HTR-8/SVneo (cell line): Measurements from ENCODE around the gene LCMT1.
"Not testable (repeated sequence)": the region's sequence is repeated elsewhere in the genome, so short reads cannot be mapped to it uniquely, and the experiment has no call there.

Source experiments
- DNase-seq: peaks from one replicate; pipeline ENCODE4 v3.0.0; 2011; ENCODE audit warnings: low spot score, mixed read lengths; ENCODE audit not compliant: insufficient read length
- FAIRE-seq: peaks from 2 replicates; lab custom pipeline; 2011; peaks lifted over from hg19 to GRCh38; lab: Jason Lieb, UNC

Gene LCMT1

DNA sequence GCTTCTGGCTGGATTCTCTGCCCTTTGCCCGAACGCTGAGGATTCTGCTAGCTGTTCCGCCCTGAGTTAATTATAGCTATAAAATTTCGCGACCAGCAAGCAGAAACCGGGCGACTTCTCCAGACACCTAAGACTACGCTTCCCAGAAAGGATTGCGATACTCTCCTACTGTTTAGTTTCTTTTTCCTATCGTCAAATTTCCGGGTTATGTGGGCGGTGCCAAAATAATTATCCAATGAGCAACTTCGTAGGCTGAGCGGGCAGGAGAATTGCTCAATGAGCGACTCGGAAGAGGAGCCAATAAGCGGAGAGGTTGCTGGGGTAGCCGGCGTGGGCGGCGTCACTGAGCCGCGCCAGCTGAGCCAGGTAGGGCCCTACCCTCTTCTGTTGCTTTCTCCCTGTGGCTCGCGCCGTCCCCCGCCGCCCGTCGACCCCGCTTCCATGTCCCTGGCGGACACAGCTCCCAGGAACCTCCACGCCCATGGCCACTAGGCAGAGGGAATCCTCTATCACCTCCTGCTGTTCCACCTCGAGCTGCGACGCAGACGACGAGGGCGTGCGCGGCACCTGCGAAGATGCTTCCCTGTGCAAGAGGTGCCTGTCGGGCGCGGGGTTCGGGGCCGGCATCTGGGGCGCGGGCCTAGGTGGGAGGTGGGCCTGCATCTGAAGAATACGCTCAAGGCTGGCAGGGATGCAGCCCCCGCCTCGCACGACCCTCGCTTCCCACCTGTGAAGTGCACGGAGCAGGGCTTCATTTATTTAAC lies at the start of gene LCMT1:
Gene LCMT1, plus strand, starts transcription at position 340 of the 764 bp plus-strand sequence. Its CDS starts 142 bp downstream, at position 482.
- FAIRE-seq (peak; percentile 20), DNase-seq (peak; percentile 94)

GRCh38 chr16:25063102-25063501 lies 48.4 kb upstream of the LCMT1 start:
- no peak for FAIRE-seq
- DNase-seq, result no peak

DNA sequence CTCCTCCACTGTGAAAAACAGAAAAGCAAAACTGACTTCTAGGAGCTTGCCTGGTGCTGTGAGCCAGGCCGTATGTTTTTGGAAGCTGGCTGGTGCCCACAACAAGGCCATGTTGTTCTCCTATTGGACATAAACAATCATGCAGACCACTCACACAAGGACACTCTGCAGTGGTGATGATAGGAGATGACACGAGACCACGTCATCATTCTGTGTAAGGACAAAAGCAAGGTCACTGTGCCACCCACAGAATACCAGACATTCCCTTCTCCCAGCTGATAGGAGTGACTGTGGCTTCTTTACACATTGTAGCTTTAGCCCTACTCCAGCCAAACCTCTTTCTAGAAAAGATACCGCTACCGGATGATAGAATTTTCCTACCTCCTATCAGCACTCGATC lies 47.7 kb upstream of the LCMT1 start:
- DNase-seq (no peak), FAIRE-seq (no peak)

DNA sequence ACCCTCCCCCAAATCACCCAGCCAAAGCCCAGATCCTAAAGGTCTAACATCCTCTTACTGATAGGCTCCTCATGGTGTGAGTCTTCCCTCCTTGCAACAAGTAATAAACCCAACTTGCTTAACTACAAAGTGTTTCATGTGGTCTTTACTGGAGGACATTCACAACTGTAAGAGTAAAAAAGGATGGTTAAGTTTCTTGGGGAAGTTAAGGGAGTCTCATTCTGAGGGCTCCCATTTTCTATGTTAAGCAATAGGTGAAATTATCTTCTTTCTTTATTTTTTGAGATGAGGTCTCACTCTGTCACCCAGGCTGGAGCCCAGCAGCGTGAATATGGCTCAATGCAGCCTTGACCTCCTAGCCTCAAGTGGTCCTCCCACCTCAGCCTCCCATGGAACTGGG lies 47.3 kb upstream of the LCMT1 start:
- not testable (repeated sequence) for DNase-seq, FAIRE-seq

GRCh38 chr16:25064937-25065336 lies 46.6 kb upstream of the LCMT1 start:
- FAIRE-seq (no peak), DNase-seq (no peak)

DNA sequence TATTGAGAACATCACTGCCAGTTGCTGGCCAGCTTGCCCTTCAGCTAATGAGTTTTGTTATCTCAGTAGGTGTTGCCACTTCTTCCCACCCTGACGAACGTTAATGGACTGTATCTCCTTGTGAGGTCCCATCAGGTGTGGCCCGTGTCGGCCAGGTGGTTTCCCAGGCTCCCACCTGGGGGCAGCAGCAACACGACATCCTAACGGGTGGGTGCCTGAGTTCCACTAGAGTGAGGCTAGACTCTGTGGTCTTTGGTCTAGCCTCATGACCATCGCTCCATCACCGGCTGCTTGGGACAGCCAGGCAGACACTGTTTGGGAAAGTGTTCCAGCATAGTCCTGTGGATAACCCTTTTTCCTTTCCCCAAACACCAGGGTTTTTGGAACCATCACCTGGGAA lies 45.6 kb upstream of the LCMT1 start:
- DNase-seq, result no peak
- FAIRE-seq, result no peak

DNA sequence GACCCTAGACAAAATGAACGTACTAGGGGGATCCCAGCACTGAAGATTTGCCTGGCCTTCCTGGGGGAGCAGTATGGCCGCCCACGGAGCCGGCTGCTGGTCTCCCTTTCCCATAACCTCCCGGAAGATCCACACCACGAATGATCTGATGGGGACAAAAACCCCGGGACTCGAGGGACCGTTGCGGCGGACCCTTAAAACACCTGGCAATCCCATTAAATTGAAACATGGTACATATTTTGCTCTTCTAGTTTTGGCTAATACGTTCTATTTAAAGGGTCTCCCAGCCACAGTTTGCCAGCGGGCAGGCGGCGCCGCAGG lies 45.2 kb upstream of the LCMT1 start:
- no peak for FAIRE-seq
- DNase-seq, result no peak

GRCh38 chr16:25066747-25067631 lies 44.6 kb upstream of the LCMT1 start:
- FAIRE-seq (no peak), DNase-seq (peak; percentile 75)

GRCh38 chr16:25073854-25074253 lies 37.7 kb upstream of the LCMT1 start:
- DNase-seq (no peak), FAIRE-seq (no peak)

- DNase-seq, result no peak
- no peak for FAIRE-seq
Observed at GRCh38 chr16:25078386-25078978, 33.1 kb upstream of the LCMT1 start.

DNA sequence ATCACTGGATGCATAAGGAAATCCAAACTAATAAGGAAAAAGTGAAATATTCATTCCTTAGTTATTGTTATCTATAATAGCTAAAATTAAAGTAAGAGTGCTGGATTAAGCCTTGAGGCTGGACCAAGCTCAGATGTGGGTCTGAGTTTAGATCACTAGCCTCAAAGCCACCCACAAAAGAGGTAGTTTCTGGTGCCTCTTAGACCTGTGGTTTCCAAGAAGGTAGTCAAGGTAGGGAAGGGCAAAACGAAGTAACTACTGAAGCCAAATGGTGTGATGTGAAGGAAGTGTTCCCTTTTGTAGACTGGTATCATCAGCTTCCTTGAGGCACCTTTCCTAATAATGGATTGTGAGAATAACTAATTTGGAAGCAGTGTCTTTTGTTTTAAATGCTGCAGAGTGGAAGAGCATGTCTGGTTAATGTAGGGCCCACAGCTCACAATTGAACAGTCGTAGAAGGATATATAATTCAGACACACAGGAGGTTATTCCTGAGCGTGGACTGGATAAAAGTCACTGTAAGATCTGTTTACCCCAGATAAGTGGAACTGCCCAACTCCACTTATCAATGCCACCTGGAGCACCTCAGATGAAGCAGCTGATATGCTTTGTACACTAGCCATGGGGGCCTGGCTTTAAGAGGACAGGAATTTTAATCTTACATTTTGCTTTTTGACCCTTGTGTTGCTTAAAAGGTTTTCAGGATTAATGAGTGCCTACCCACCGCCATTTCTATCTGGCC lies 31.7 kb upstream of the LCMT1 start:
- DNase-seq, result no peak
- FAIRE-seq, result no peak

GRCh38 chr16:25080420-25081131 lies 31.0 kb upstream of the LCMT1 start:
- no peak for DNase-seq
- no peak for FAIRE-seq

DNA sequence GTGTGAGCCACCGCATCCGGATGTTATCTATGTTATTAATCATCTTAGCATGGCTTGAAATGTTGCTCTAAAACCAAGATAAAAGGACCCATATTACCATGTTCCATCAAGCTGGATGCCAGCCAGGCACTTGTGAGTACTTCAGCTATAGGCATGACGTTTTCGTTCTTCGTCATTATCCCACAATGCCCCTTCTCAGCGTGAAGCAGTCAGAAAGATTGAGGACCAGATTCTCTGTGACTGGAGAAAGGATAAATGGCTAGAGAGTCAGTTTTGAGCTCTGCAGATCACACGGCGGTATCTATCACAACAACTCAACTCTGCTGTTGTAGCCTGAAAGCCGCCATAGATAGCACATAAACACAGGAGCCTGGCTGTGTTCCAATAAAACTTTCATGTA lies 29.8 kb upstream of the LCMT1 start:
- no peak for FAIRE-seq
- DNase-seq, result no peak

DNA sequence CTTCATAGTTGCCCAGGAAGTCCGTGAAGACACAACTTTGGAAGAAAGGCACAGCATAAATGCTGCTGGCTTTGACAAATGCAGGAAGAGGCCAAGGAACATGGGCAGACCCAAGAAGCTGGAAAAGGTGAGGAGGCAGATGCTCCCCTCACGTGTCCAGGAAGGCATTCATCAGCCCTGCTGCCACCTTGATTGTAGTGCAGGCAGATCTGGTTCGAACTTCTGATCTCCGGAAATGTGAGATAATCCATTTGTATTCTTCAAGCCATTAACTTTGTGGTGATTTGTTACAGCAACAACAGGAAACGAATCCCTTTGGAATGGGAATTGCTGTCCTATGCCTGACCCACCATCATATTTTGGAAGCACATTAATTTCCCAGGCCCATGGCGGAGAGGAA lies 28.5 kb upstream of the LCMT1 start:
- no peak for FAIRE-seq

GRCh38 chr16:25083701-25084100 lies 27.8 kb upstream of the LCMT1 start:
- DNase-seq (no peak), FAIRE-seq (no peak)

More for the DNA sequence above, 28.5 kb upstream of the LCMT1 start:
- DNase-seq, result no peak

DNA sequence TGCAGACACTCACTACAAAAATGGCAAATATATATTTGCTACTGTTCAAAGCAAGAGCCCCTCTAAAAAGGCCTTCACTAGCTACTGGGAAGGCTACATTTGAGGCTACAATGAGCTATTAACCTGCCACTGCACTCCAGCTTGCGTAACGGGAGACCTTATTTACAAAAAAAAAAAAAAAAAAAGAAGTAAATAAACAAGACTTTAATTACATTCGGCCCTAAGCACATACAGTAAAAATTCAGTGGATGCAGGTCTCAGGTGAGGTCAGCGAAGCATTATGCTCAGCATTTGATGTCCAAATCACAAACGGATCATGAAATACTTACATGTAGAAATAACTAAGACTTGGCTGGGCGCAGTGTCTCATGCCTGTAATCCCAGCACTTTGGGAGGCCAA lies 26.7 kb upstream of the LCMT1 start:
- FAIRE-seq (no peak), DNase-seq (no peak)

- DNase-seq, result no peak
- FAIRE-seq, result no peak
Observed at GRCh38 chr16:25087761-25088160, 23.8 kb upstream of the LCMT1 start.

DNA sequence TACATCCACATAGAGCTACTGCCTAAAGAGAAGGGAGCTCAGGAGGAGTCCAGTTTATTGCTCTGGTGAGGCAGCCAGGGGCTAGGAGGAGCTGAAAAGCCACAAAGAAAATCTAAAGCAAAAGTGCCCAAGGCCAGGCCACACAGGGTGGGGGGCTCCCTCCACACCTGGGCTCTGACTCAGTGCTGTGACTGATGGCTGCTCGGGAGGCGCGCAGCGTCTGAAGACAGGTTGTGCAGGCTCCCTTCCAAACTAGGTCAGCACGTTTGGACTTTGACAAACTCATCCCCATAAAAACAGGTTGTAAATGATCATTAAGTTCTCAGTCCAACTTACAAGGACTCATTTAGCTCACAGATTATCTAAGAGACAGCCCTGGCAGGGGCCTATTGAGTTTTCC lies 22.2 kb upstream of the LCMT1 start:
- FAIRE-seq (no peak), DNase-seq (no peak)

DNA sequence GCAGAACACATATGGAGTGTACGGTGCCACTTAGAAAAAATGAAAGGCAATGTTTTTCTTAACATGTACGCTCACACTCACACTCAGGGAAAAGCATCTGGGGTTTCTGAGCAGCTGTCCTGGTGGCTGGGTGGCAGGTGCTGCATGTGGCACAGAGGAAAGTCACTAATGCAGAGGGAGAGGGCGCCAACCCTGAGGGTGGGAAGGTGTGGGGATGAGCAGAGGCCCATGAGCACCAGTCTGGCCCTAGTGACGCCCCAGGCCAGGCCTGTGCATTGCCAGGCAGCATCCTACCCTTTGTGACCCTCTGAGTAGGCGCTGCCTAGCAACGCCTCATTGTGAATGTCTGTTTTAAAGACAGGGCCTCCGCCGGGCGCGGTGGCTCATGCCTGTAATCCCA lies 19.1 kb upstream of the LCMT1 start:
- DNase-seq (no peak), FAIRE-seq (no peak)
